Large intestine (tissue), 3 donors: ENCODE data around the gene AIMP1. TPM values are rescaled to one million over a fixed set of nuclear protein-coding genes. Genes with fewer than 3 reads are reported as not detected.

Experiments used
- DNase-seq, 2 donors: peaks; one replicate each; pipeline versions ENCODE4 v3.0.0 to v3.0.0-alpha.2; 2013
- H3K27ac ChIP-seq: one replicate; pipeline ENCODE4 v1.5.1; 2013; ENCODE audit warnings: low read length
- H3K27me3 ChIP-seq: 2 replicates; pipeline ENCODE4 v1.6.1; 2013; ENCODE audit warnings: low read length; ENCODE audit not compliant: control insufficient read depth, insufficient read depth
- H3K36me3 ChIP-seq: 2 replicates; pipeline ENCODE4 v1.6.1; 2013; ENCODE audit warnings: low read length; ENCODE audit not compliant: control insufficient read depth, insufficient read depth
- H3K4me1 ChIP-seq: one replicate; pipeline ENCODE4 v1.6.1; 2013; ENCODE audit warnings: low read length; ENCODE audit not compliant: control insufficient read depth, insufficient read depth
- H3K4me3 ChIP-seq: one replicate; pipeline ENCODE4 v1.5.1; 2013; ENCODE audit warnings: low read length
- H3K9me3 ChIP-seq: one replicate; pipeline ENCODE4 v1.6.1; 2013; ENCODE audit warnings: mild to moderate bottlenecking, low read depth, low read length, moderate library complexity; ENCODE audit not compliant: control insufficient read depth
- WGBS: methylation state at CpG from one replicate; pipeline ENCODE4 v1.1.5; 2013; ENCODE audit warnings: low lambda C conversion rate; ENCODE audit not compliant: insufficient coverage; 5-methylcytosine and 5-hydroxymethylcytosine counted together
- polyA plus RNA-seq: library from polyadenylated mRNA; unstranded; fragments of 120-200 nt; gene quantifications from one replicate; pipeline ENCODE4 v1.2.1, GENCODE V29; 2013

The AIMP1 gene
- polyA plus RNA-seq, 1 donor = 58.4 TPM

DNA sequence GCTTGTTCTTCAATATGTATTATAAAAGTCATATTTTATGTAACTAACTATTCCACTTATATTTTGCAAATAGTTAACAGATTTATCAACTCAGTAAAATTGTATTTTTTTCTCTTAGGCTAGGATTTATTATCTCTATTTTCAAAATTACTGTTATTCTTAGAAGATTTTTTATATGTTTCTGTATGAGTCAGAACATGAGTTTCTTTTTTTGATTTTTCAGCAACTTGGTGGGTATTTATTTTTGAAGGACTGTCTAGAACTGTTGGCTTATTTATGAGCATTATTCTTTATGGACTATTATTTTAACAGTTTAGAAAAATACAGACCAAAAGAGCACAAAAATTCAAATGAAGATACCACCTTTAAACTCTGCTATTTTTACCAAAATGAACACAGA is 6.8 kb downstream of the AIMP1 start:
- no peaks in the 10 kb centered on the region for H3K27me3 ChIP-seq
- H3K4me3 ChIP-seq = no peak overlapping the region
- H3K36me3 ChIP-seq = peaks cover 22% of the 10 kb centered on the region
- peaks cover 10% of the 10 kb centered on the region for H3K9me3 ChIP-seq
- H3K27ac ChIP-seq = no peak overlapping the region
- peaks cover under 1% of the 10 kb centered on the region for H3K4me1 ChIP-seq
- no peak for DNase-seq

DNA sequence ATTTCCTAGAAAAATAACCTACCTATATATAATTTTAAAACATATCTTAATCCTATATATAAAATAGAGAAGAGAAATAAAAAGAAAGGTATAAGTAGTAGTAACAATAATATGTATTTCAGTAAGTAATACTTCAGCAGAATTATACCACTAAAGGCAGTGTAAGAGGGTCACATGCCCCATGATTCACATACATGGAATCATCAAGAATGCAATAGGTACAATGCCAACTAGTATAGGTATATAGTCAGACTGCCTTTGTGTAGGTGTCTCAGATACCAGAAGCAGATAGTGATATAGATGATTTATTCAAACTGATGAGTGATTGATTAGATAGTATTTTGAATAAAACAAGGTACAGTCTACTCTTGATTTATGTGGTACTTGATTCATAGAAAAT is 9.4 kb downstream of the AIMP1 start:
- no peaks in the 10 kb centered on the region for H3K27me3 ChIP-seq
- no peak overlapping the region for H3K4me3 ChIP-seq
- H3K9me3 ChIP-seq = peaks cover 6% of the 10 kb centered on the region
- H3K4me1 ChIP-seq = no peaks in the 10 kb centered on the region
- DNase-seq = no peak
- no peak overlapping the region for H3K27ac ChIP-seq
- peaks cover 34% of the 10 kb centered on the region for H3K36me3 ChIP-seq

DNA sequence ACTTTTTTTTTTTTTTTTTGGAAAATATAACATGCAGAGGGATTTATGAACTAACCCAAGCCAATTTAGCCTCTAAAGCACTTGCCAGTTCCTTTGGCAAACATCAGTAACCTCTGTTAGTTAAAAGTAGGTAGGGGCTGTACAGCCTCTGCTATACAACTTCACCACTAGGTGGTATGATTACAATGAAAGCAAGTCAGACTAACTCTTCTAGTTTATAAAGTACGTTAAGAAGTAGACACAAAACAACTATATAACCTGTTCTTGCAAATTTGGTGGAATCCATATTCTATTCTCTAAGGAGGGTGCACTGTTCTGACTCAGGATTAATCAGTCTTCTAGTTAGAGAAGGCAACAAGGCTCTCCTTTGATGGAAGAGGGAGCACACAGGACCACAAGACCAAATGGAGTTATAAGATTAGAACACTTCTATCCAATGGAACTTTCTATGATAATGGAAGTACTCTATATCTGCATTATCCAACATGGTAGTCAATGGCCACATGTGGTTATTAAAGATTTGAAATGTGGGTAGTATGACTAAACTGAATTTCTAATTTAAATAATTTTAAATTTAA is 12.8 kb downstream of the AIMP1 start:
- Histone ChIP-seq H3K27ac (no peak overlapping the region), H3K4me3 (no peak overlapping the region), H3K27me3 (no peaks in the 10 kb centered on the region), H3K4me1 (no peaks in the 10 kb centered on the region), H3K36me3 (peaks cover 47% of the 10 kb centered on the region), H3K9me3 (no peaks in the 10 kb centered on the region)
- WGBS = no CpG with 5 or more reads among the region's 1 CpG
- peak; percentile 7 to 34 for DNase-seq

DNA sequence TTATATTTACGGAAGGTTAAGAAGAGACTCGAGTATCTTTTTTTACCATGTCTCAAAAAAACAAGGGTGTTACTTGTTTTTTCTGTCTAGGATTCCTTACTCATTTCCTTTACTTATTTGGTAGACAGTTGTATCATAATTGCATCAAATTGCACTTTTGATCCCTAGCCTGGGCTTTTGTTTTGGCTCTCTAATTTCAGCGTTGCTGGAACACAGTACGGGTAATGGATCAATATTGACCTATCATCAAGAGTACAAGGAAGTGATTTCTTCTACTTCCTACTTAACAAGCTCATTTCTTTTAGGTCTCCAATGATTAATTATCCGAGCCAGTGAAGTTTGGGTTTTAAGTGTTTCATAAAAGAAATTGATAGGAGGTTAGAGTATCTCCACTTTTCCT is 16.8 kb downstream of the AIMP1 start:
- WGBS = 64% methylated on average over 2 of the region's 5 CpGs

DNA sequence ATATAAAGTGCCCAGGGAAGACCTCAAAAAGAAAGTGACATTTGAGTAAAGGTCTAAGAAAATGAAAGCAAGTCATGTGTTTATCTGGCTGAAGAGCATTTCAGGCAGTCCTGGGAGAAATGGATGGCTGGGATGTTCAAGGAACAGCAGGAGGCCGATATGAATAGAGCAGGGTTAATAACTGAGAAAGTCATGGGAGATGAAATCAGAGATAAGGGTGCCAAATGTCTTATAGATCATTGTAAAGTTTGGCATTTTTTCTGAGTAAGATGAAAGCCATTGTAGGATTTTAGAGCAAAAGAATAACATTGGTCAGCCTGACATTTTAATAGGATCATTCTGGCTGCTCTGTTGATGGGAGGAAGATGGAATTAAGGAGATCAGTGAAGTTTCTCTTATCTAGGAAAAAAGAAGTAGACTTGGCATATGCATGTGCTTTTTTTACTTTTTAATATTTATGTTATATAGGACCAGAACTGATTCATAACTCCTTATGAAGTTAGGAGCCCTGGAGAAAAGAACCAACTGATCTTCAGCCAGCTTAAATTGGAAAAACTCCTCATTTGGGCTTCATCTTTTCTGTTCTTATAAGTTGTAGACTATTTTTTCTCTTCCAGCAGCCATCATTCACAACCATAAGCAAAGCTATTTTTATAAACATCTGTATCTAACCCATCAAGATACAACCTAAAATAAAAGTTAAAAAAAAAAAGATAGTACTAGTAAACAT is 18.6 kb downstream of the AIMP1 start:
- DNase-seq = no peak
- Histone ChIP-seq H3K4me3 (no peak overlapping the region), H3K27me3 (no peaks in the 10 kb centered on the region), H3K4me1 (no peaks in the 10 kb centered on the region), H3K36me3 (peaks cover 59% of the 10 kb centered on the region), H3K27ac (no peak overlapping the region), H3K9me3 (peaks cover 2% of the 10 kb centered on the region)
- 100% methylated on average over 1 of the region's 1 CpG for WGBS

More for the DNA sequence above, 16.8 kb downstream of the AIMP1 start:
- Histone ChIP-seq H3K36me3 (peaks cover 60% of the 10 kb centered on the region), H3K4me3 (no peak overlapping the region), H3K4me1 (no peaks in the 10 kb centered on the region), H3K27me3 (no peaks in the 10 kb centered on the region), H3K27ac (no peak overlapping the region), H3K9me3 (peaks cover under 1% of the 10 kb centered on the region)
- DNase-seq = no peak

DNA sequence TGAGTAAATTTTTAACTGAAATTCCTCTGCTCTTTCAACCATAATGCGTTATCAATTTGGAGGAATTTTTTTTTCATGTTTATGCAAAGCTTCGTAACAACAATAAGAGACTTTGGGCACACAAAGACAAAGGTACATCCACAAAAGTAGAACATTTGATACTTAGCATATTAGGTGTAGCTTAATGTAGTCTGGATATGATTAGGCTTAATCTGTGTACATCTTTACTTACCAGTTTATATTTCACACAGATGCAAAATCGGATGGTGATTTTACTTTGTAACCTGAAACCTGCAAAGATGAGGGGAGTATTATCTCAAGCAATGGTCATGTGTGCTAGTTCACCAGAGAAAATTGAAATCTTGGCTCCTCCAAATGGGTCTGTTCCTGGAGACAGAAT is 20.3 kb downstream of the AIMP1 start:
- Histone ChIP-seq H3K4me3 (no peak overlapping the region), H3K9me3 (peaks cover 2% of the 10 kb centered on the region), H3K27me3 (no peaks in the 10 kb centered on the region), H3K4me1 (no peaks in the 10 kb centered on the region), H3K27ac (no peak overlapping the region), H3K36me3 (peaks cover 56% of the 10 kb centered on the region)
- no peak for DNase-seq
- 100% methylated on average over 1 of the region's 3 CpGs for WGBS

DNA sequence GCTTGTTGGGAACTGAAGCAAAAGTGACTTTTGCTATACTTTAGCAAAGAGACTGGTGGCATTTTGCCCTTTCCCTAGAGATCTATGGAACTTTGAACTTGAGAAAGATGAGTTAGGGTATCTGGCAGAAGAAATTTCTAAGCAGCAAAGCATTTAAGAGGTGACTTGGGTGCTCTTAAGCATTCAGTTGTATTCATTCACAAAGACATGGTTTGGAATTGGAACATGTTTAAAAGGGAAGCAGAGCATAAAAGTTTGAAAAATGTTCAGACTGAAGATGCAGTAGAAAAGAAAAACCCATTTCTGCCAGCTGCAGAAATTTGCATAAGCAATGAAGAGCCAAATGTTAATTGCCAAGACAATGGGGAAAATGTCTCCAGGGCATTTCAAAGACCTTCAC is 21.6 kb downstream of the AIMP1 start:
- Histone ChIP-seq H3K27me3 (no peaks in the 10 kb centered on the region), H3K9me3 (peaks cover 2% of the 10 kb centered on the region), H3K4me1 (no peaks in the 10 kb centered on the region), H3K27ac (no peak overlapping the region), H3K4me3 (no peak overlapping the region), H3K36me3 (peaks cover 52% of the 10 kb centered on the region)
- no peak for DNase-seq

DNA sequence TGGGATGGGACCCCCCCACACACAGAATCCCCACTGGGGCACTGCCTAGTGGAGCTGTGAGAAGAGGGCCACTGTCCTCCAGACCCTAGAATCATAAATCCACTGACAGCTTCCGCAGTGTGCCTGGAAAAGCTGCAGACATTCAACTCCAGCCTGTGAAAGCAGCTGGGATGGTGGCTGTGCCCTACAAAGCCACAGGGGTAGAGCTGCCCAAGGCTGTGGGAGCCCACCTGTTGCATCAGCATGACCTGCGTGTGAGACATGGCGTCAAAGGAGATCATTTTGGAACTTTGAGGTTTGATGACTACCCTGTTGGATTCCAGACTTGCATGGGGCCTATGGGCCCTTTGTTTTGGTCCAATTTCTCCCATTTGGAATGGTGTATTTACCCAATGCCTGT is 22.3 kb downstream of the AIMP1 start:
- Histone ChIP-seq H3K36me3 (peaks cover 47% of the 10 kb centered on the region), H3K9me3 (peaks cover 2% of the 10 kb centered on the region), H3K27me3 (no peaks in the 10 kb centered on the region), H3K4me1 (no peaks in the 10 kb centered on the region), H3K4me3 (no peak overlapping the region), H3K27ac (no peak overlapping the region)
- no peak for DNase-seq
- no CpG with 5 or more reads among the region's 3 CpGs for WGBS

DNA sequence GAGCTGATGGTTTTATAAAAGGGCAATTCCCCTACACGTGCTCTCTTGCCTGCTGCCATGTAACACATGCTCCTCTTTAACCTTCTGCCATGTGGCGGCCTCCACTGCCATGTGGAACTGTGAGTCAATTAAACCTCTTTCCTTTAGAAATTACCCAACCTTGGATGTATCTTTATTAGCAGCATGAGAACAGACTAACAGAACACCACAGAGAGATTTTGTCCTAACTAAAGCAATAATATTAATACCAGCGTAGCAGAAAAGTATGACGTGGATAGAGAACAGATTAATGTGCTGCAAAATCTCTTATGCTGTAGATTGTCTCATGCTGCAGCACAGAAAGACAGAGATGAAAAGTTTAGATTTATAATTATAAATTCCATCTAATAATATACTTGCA is 23.1 kb downstream of the AIMP1 start:
- Histone ChIP-seq H3K36me3 (peaks cover 42% of the 10 kb centered on the region), H3K27ac (no peak overlapping the region), H3K27me3 (no peaks in the 10 kb centered on the region), H3K4me1 (no peaks in the 10 kb centered on the region), H3K4me3 (no peak overlapping the region), H3K9me3 (peaks cover 2% of the 10 kb centered on the region)
- DNase-seq = no peak
- WGBS = no CpG with 5 or more reads among the region's 4 CpGs

DNA sequence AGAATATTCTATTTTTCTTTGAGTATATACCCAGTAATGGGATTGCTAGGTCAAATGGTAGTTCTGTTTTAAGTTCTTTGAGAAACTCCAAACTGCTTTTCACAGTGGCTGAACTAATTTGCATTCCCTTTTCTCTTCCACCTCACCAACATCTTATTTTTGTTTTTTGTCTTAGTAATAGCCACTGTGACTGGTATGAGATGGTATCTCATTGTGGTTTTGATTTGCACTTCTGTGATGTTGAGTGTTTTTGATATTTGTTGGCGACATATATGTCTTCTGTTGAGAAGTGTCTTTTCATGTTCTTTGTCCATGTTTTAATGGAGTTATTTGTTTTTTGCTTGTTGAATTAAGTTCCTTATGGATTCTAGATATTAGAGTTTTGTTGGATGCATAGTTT is 24.4 kb downstream of the AIMP1 start:
- Histone ChIP-seq H3K9me3 (peaks cover 2% of the 10 kb centered on the region), H3K4me3 (no peak overlapping the region), H3K4me1 (no peaks in the 10 kb centered on the region), H3K36me3 (peaks cover 39% of the 10 kb centered on the region), H3K27ac (no peak overlapping the region), H3K27me3 (no peaks in the 10 kb centered on the region)
- no CpG with 5 or more reads among the region's 1 CpG for WGBS
- no peak for DNase-seq
